SK-N-SH (cell line): ENCODE data around the gene TBL2.

Experiments
- CHD2 ChIP-seq: fragments of 150-350 bp; IDR thresholded peaks from 2 replicates; pipeline ENCODE4 v1.6.1; 2018; ENCODE audit warnings: low read length; ENCODE audit not compliant: partially characterized antibody
- FOXM1 ChIP-seq: IDR thresholded peaks from 2 replicates; pipeline ENCODE4 v1.4.0; 2012; ENCODE audit warnings: low read depth, mild to moderate bottlenecking
- MXI1 ChIP-seq: IDR thresholded peaks from 2 replicates; pipeline ENCODE4 v1.6.1; 2012; ENCODE audit warnings: mild to moderate bottlenecking, low read depth, low read length, improper control_type of control experiment
- POLR2AphosphoS5 ChIP-seq: IDR thresholded peaks from 2 replicates; pipeline ENCODE4 v1.6.1; 2012; ENCODE audit warnings: low read depth, low read length
- RAD21 ChIP-seq: IDR thresholded peaks from 2 replicates; pipeline ENCODE4 v1.6.1; 2012; ENCODE audit warnings: mild to moderate bottlenecking, low read length
- RCOR1 ChIP-seq: fragments of 150-350 bp; IDR thresholded peaks from 2 replicates; pipeline ENCODE4 v1.6.1; 2017; ENCODE audit warnings: antibody characterized with exemption, low read length
- TAF1 ChIP-seq: IDR thresholded peaks from 2 replicates; pipeline ENCODE4 v1.6.1; 2012; ENCODE audit warnings: low read depth, mild to moderate bottlenecking, low read length, moderate library complexity, borderline replicate concordance
- YY1 ChIP-seq: IDR thresholded peaks from 2 replicates; pipeline ENCODE4 v1.4.0; 2012; ENCODE audit warnings: low read depth, mild to moderate bottlenecking
- TF ChIP-seq, protein P1 (sequence below): fragments of 200-600 bp; sonication (generic); IDR thresholded peaks from 2 replicates; pipeline ENCODE4 v1.6.1; 2017; ENCODE audit warnings: antibody characterized with exemption, mild to moderate bottlenecking, moderate library complexity
- TF ChIP-seq, protein P2 (sequence below): fragments of 150-350 bp; IDR thresholded peaks from 2 replicates; pipeline ENCODE4 v1.6.1; 2017; ENCODE audit warnings: antibody characterized with exemption, low read length, low read depth, borderline replicate concordance
- TF ChIP-seq, protein P3 (sequence below): IDR thresholded peaks from 2 replicates; pipeline ENCODE4 v1.4.0; 2012; ENCODE audit warnings: low read depth

DNA sequence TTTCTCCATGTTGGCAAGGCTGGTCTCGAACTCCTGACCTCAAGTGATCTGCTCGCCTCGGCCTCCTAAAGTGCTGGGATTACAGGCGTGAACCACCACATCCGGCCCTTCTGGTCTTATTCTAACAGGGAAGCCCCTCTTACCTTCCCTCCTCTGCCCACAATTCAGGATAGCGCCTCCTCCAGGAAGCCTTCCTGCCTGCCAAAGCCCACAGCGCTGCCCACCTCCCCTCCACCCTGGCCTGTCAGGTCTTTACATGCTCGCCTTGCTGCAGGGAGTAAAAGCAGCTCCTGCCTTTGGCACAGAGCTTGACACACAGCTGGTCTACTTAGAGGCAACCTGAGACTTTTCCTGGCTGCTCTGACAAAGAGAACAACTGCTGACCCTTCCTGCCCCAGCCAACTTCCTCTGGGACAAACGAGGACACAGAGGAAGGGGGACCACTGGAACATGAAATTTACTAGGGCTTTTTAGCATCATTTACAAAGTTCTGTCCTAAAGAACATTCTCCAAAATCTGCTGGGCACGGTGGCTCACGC is 32.7 kb upstream of the TBL2 start:
- TF ChIP-seq, protein P1, sequence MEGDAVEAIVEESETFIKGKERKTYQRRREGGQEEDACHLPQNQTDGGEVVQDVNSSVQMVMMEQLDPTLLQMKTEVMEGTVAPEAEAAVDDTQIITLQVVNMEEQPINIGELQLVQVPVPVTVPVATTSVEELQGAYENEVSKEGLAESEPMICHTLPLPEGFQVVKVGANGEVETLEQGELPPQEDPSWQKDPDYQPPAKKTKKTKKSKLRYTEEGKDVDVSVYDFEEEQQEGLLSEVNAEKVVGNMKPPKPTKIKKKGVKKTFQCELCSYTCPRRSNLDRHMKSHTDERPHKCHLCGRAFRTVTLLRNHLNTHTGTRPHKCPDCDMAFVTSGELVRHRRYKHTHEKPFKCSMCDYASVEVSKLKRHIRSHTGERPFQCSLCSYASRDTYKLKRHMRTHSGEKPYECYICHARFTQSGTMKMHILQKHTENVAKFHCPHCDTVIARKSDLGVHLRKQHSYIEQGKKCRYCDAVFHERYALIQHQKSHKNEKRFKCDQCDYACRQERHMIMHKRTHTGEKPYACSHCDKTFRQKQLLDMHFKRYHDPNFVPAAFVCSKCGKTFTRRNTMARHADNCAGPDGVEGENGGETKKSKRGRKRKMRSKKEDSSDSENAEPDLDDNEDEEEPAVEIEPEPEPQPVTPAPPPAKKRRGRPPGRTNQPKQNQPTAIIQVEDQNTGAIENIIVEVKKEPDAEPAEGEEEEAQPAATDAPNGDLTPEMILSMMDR: peak; percentile 21; the same call in 1 of the 2 replicates
- TF ChIP-seq YY1 (no peak), TAF1 (no peak), MXI1 (no peak), POLR2AphosphoS5 (no peak), FOXM1 (no peak), CHD2 (no peak), RCOR1 (no peak), RAD21 (no peak)
- TF ChIP-seq, protein P2, sequence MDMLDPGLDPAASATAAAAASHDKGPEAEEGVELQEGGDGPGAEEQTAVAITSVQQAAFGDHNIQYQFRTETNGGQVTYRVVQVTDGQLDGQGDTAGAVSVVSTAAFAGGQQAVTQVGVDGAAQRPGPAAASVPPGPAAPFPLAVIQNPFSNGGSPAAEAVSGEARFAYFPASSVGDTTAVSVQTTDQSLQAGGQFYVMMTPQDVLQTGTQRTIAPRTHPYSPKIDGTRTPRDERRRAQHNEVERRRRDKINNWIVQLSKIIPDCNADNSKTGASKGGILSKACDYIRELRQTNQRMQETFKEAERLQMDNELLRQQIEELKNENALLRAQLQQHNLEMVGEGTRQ: no peak
- TF ChIP-seq, protein P3, sequence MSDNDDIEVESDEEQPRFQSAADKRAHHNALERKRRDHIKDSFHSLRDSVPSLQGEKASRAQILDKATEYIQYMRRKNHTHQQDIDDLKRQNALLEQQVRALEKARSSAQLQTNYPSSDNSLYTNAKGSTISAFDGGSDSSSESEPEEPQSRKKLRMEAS: no peak
